GM21423 (cell line): ENCODE data around the gene KCND3.
"Not testable (repeated sequence)": the region's sequence is repeated elsewhere in the genome, so short reads cannot be mapped to it uniquely, and the experiment has no call there.

ENCODE experiments used
- ATAC-seq: cut with Tn5 transposase; IDR thresholded peaks from one replicate; pipeline ENCODE4 v1.9.1; 2021; ENCODE audit warnings: mild to moderate bottlenecking, moderate library complexity; ENCODE audit not compliant: unreplicated experiment

Gene KCND3

GRCh38 chr1:111747947-111748346 is 241.5 kb downstream of the KCND3 start:
- ATAC-seq, result no peak

- ATAC-seq, result no peak
These were observed 242.2 kb downstream of the KCND3 start for GRCh38 chr1:111747282-111747734.

DNA sequence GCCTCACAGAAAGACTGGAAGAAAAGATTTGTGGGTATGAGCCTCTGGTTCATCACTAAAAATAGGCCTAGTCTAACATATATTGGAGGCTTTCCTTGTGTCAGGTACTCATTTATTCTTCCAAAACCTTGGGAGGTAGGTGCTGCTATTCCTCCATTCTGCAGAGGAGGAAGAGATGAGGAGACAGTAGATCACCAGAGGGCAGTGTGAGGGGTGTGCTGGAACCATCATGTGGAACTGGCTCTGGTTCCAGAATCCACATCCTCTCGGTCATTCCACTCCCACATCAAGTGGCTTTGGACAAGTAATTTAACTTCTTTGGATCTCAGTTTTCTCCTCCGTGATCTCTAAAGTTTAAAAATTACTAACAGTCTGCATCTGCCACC is 242.9 kb downstream of the KCND3 start:
- ATAC-seq, result no peak

DNA sequence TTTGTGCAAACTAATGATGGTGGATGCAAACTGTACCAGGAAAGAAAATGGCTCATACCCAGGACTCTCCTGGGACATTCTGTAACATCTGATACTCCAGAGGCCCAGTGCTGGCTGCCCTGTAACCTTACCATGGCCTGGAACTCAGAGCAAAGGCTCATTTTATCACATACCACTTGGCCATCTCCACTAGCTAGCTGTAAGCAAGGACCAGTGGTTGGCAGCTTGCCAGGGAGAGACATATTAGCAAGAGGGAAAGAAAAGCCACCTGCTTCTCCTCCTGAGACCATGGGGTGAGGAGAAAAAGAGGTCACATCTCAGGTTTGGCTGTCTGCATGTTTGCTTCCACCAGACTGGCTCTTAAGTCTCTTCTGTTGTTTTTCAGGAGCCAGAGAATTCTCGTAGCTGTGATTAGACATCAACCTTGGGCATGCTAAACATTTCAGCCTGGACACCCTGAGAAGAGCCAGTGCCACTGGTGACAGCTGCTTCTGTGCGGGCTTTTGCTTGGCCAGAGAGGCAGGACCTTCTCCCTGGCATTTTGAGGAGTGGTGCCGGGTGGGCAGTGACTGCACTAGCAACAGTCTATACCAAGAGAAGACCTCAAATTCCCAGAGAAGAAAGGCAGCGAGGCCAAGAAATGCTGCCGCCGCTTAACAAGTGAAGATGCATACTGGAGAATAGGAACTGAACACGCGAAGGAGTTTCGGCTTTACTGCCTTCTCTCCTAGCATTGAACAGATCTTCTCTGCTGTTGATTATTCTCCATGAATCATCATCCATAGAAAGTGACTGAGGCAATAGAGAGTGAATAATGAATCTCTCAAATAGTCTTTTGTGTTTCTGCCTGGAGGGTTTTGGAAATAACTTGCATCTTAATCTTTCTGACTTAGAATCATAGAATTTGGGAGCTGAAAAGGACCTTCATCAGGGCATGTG is 243.5 kb downstream of the KCND3 start:
- ATAC-seq, result no peak

- ATAC-seq, result no peak
These were observed 245.8 kb downstream of the KCND3 start for GRCh38 chr1:111743679-111744101.

DNA sequence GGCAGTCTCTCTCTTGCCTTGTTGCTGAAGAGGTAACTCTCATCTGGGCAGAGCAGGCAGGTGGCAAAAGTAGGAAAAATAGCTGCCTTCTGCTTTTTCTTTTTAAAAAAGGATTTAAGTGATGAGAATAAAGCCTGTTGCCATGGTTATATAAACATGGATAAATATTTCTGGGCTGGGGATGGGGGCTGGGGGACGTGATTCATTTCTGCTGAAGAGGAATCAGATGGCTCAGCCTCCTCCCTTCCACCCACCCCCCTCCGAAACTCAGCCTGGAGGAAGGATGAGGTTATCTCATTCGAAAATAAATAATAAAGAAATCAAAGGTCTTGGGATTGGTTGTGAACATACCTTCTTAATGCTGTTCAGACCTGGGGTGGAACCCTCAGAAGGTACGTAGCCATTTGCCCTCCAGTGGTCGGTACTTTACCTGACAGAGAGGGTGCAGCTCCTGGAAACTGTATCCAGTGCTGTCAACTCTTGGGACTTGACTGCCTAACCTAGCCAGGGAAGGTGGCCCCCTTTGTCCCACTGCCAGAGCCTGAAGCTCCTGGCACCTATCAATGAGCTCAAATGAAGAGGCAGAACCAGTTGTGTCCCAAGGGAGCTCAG is 246.4 kb downstream of the KCND3 start:
- no peak for ATAC-seq

DNA sequence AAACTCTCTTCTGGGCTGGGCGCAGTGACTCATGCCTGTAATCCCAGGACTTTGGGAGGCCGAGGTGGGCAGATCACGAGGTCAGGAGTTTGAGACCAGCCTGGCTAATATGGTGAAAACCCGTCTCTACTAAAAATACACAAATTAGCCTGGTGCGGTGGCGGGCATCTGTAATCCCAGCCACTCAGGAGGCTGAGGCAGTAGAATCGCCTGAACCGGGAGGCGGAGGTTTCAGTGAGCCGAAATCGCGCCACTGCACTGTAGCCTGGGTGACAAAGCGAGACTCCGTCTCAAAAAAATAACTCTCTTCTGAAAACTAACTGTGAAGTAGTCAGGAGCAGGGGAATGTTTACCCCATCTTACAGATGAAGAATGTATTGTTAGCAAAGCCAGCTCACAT is 247.2 kb downstream of the KCND3 start:
- not testable (repeated sequence) for ATAC-seq

GRCh38 chr1:111739925-111740765 is 249.3 kb downstream of the KCND3 start:
- ATAC-seq, result peak; percentile 10

GRCh38 chr1:111739194-111739924 is 250.1 kb downstream of the KCND3 start, which contains the start of gene INKA2:
Gene INKA2, minus strand, starts transcription at chr1:111739395. Its CDS starts 153 bp downstream, at chr1:111739242.
- ATAC-seq, result peak; percentile 79

DNA sequence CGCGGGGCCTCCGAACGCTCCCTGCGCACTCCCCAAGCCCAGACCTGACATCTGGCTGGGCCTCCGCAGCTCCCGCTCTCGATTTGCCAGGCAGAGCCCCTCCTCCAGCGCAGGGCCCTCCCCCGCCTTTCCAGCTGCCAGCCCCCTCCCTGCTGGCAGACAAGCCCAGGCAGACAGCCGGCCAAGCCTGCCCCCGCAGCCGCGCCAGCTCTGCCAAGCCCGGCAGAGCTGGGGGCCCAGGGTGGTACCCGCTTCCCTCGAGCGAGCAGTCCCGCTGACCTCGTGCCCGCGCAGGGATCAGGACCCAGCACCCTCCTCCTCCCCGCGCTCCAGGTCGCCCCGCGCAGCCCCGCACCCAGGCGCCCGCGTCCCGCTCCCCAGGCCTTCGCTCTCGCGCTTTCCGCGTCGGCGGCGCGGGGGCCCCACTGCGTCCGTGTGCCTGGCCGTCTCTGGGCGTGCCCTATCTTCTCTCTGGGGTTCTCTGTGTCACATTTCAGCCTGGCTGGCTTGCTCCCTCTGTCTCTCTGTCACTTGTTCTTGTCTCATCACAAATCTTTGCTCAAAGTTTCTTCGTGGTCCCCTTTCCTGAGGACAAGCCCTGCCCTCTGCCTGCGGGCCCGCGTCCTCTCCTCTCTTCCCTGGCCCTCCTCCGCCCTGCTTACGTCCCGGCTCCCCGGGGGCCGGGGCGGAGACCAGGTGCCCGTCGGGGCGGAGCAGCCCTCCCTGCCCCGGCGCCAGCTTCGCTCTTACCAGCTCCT is 250.9 kb downstream of the KCND3 start:
- peak; percentile 40 for ATAC-seq

DNA sequence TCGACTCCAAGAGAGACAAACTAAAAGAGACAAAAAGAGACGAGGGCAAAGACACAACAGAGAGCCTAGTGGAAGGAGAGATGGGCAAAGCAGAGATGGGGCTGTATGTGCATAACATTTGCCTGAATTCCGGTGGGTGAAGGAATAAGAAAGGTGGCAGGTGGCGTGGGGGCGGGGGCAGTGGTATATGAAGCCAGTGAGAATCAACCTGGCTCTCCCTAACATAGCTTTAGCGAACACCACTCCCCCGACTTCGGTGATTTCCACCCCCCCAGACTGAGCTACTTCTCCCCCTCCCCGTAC is 251.4 kb downstream of the KCND3 start:
- ATAC-seq, result no peak

- no peak for ATAC-seq
These were observed 252.0 kb downstream of the KCND3 start for GRCh38 chr1:111737216-111738132.

DNA sequence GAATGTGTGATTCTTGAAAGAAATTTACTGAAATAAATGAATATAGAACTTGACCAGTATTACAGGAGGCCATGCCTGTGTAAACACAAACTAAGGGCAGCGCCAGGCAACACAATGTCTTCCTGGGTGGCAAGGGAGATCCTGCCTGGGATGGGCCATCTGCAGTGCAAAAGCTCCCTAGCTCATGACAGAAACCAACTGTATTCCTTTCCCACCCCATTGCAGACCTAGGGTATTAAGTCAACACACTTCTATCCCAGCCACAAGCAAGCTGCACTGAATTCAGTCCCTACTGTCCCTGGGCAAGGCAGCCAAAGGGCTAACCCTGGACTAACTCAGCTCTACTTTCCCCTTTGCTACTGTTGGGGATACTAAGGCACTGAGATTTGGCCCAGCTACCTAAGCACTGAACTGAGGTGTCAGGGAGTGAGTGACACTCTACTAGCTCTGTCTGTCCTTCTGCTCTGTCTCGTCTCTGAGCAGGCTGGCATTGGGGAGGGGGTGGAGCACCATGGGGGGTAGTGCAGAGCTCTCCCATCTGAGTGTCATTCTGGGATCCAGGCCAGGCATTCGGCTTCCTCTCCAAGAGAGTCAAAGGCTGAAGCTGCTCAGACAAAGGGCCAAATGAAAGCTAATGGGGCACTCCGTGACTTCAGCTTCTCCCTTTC is 252.8 kb downstream of the KCND3 start:
- no peak for ATAC-seq

- no peak for ATAC-seq
These were observed 253.5 kb downstream of the KCND3 start for GRCh38 chr1:111735858-111736544.

GRCh38 chr1:111735321-111735720 is 254.1 kb downstream of the KCND3 start:
- no peak for ATAC-seq

GRCh38 chr1:111734856-111735255 is 254.6 kb downstream of the KCND3 start:
- ATAC-seq, result no peak

- no peak for ATAC-seq
These were observed 255.0 kb downstream of the KCND3 start for GRCh38 chr1:111734426-111734825.

- no peak for ATAC-seq
These were observed 255.5 kb downstream of the KCND3 start for GRCh38 chr1:111733992-111734341.
